A673 (cell line): ENCODE measurements around the gene EHD3. TPM values are rescaled to one million over a fixed set of nuclear protein-coding genes. Genes with fewer than 3 reads are reported as not detected.
A peak's percentile ranks its signal among the peaks of the same experiment; 100 is the strongest.

ENCODE experiments used
- BruUV-seq: library from RNA; stranded (reverse); fragments of 400-500 nt; replicated peaks from 2 replicates; lab custom pipeline; 2021; lab: Mats Ljungman, UMichigan
- CTCF ChIA-PET: fragments of 300-600 bp; sonication (Branson Sonifier 250); formaldehyde crosslinking; loops from one replicate; lab custom pipeline; 2022; ENCODE audit warnings: antibody characterized with exemption; lab: Charles Lee
- POLR2A ChIA-PET: fragments of 300-600 bp; sonication (Branson Sonifier 250); formaldehyde crosslinking; loops from one replicate; lab custom pipeline; 2022; ENCODE audit warnings: antibody characterized with exemption; ENCODE audit not compliant: low non-redundant PET; lab: Charles Lee
- DNase-seq: peaks from one replicate; pipeline ENCODE4 v3.0.0-alpha.2; 2015; ENCODE audit warnings: low spot score
- H3K27ac ChIP-seq: fragments of 200-600 bp; sonication (generic); 2 replicates; pipeline ENCODE4 v1.5.1; 2016; ENCODE audit warnings: mixed run types, low read depth, mild to moderate bottlenecking, mixed read lengths, antibody characterized with exemption, low read length; ENCODE audit not compliant: poor library complexity, severe bottlenecking
- H3K27me3 ChIP-seq: fragments of 200-600 bp; sonication (generic); replicated peaks from 2 replicates; pipeline ENCODE4 v1.6.1; 2017; ENCODE audit warnings: mixed run types, low read depth, mild to moderate bottlenecking, mixed read lengths, antibody characterized with exemption, low read length; ENCODE audit not compliant: insufficient read depth, poor library complexity
- H3K36me3 ChIP-seq: fragments of 200-600 bp; sonication (generic); 2 replicates; pipeline ENCODE4 v1.6.1; 2016; ENCODE audit warnings: mixed run types, mild to moderate bottlenecking, mixed read lengths, antibody characterized with exemption, low read length; ENCODE audit not compliant: insufficient read depth, poor library complexity, severe bottlenecking
- H3K4me1 ChIP-seq: fragments of 200-600 bp; sonication (generic); 2 replicates; pipeline ENCODE4 v1.6.1; 2017; ENCODE audit warnings: mixed run types, mild to moderate bottlenecking, mixed read lengths, antibody characterized with exemption, low read length; ENCODE audit not compliant: insufficient read depth, poor library complexity, severe bottlenecking
- H3K4me3 ChIP-seq: fragments of 200-600 bp; sonication (generic); 2 replicates; pipeline ENCODE4 v1.5.1; 2016; ENCODE audit warnings: low read depth, mixed run types, mild to moderate bottlenecking, mixed read lengths, low read length; ENCODE audit not compliant: poor library complexity, severe bottlenecking
- H3K9me3 ChIP-seq: fragments of 200-600 bp; sonication (generic); 2 replicates; pipeline ENCODE4 v1.6.1; 2016; ENCODE audit warnings: mixed run types, low read depth, mild to moderate bottlenecking, mixed read lengths, antibody characterized with exemption, low read length; ENCODE audit not compliant: poor library complexity, severe bottlenecking
- EZH2 ChIP-seq: fragments of 200-600 bp; sonication (generic); IDR thresholded peaks from 2 replicates; pipeline ENCODE4 v1.6.1; 2017; ENCODE audit warnings: borderline replicate concordance, low read depth, mild to moderate bottlenecking, mixed read lengths, antibody characterized with exemption, low read length; ENCODE audit not compliant: poor library complexity, severe bottlenecking
- intact Hi-C: fragments of 100-400 bp; cut with micrococcal nuclease; formaldehyde crosslinking; loops from one replicate; pipeline ENCODE4 v1.10.0; 2022; ENCODE audit not compliant: unreplicated experiment
- total RNA-seq: library from RNA; stranded (reverse); gene quantifications from 2 replicates; pipeline ENCODE4 v1.2.3, GENCODE V29; 2021
- TF ChIP-seq, protein P1 (sequence below): fragments of 300-800, 200-600 bp; sonication (generic); conservative IDR thresholded peaks from 2 replicates; pipeline ENCODE4 v1.5.1; 2017; ENCODE audit warnings: low read depth, mild to moderate bottlenecking, antibody characterized with exemption, low read length, moderate library complexity, mixed read lengths

EHD3 gene
- total RNA-seq, 1 experiment from 2014 or later = 4.4 TPM

DNA sequence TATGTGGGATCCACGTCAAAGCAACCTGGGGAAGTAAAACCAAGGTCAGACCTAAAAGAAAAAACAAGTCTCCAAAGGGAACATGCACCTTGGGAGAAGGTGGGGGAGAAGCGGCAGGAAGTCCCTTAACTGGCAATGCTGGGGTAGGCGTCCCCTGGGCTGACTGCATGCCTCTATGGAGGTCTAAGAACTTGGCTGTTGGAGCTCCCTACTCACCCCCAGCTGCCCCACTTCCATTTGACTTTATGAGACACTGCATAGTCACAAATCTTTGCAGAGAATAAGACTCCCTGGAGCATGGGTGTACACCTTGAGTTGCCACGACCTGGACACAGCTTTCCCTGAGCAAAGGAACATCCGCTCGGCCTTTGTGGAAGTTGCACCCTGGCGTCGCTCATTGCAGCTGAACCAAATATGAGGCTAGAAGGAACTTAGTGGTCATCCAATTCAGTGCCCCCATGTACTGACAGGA lies 19.5 kb upstream of the EHD3 start:
- intact Hi-C loops = no loop called here
- Histone ChIP-seq H3K9me3 (no peaks in the 10 kb centered on the region), H3K27me3 (no peaks in the 10 kb centered on the region), H3K27ac (no peak overlapping the region), H3K4me1 (peaks cover 15% of the 10 kb centered on the region), H3K36me3 (no peaks in the 10 kb centered on the region), H3K4me3 (no peak overlapping the region)
- no TSS peak for BruUV-seq
- no peak for DNase-seq
- TF ChIP-seq, protein P1, sequence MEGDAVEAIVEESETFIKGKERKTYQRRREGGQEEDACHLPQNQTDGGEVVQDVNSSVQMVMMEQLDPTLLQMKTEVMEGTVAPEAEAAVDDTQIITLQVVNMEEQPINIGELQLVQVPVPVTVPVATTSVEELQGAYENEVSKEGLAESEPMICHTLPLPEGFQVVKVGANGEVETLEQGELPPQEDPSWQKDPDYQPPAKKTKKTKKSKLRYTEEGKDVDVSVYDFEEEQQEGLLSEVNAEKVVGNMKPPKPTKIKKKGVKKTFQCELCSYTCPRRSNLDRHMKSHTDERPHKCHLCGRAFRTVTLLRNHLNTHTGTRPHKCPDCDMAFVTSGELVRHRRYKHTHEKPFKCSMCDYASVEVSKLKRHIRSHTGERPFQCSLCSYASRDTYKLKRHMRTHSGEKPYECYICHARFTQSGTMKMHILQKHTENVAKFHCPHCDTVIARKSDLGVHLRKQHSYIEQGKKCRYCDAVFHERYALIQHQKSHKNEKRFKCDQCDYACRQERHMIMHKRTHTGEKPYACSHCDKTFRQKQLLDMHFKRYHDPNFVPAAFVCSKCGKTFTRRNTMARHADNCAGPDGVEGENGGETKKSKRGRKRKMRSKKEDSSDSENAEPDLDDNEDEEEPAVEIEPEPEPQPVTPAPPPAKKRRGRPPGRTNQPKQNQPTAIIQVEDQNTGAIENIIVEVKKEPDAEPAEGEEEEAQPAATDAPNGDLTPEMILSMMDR = no peak
- no peak for TF ChIP-seq EZH2
- ChIA-PET CTCF (no interaction called here), POLR2A (no interaction called here)

DNA sequence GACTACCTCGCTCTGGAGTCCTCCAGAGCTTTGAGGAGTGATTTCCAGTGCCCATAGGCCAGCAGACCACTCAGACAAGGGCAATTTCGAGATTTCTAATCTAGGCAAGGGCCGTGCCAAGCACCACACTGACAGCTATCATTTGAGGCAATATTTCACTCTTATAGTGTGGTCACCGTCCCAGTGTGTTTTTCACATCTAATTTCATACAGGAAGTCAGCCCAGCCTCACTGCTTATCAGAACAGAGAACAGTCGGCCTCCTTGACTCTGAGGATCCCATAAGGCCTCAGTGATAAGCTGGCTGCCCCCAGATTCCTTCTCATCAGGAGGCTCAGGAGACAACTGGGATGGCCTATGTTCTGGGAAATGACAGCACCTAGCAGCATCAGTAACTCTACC lies 17.2 kb upstream of the EHD3 start:
- intact Hi-C loops = no loop called here
- Histone ChIP-seq H3K36me3 (no peaks in the 10 kb centered on the region), H3K9me3 (no peaks in the 10 kb centered on the region), H3K27me3 (peaks cover 7% of the 10 kb centered on the region), H3K27ac (no peak overlapping the region), H3K4me3 (no peak overlapping the region), H3K4me1 (peaks cover 15% of the 10 kb centered on the region)
- CTCF ChIA-PET = no interaction called here
- POLR2A ChIA-PET = no interaction called here
- no peak for DNase-seq
- TF ChIP-seq, protein P1 = no peak
- no peak for TF ChIP-seq EZH2
- BruUV-seq = no TSS peak

DNA sequence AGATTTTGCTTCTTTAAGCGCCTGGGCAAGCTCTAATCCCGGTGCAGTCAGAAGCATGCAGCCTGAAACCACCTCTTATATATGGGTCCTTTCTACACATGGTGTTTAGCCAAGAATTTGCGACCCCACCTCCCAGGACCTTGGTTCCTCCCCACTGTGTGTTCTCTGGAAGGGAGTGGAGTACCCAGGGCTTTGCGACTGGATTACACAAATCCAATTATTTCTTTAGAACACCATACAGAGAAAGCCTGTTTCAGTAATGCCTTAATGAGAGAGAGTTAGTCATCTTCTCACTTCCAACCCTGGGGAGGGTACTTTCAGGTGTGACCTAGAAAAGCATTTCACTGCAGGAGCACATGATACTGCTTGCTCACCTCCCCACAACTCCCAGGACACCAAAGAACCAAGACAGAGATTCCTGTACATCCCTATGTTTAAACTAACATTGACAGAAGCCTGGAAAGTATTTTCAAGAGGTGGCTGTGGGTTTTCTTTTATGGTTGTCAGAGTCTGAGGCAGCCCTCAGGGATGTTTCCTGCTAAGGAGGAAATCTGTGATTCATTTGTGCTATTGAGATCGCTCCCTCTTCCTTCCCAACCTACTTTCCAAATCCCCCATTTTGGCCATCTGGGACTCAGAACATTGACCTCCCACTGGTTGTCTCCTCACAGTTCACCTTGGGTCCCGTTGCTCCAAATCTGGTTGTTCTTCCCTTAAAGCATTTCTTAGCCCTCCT lies 16.3 kb upstream of the EHD3 start, which contains the start of gene CAPN14:
Gene CAPN14, minus strand, starts transcription at position 51 of the 736 bp plus-strand sequence. CDS start 12,068 bp downstream, outside the sequence.
- intact Hi-C loops = no loop called here
- H3K4me1 ChIP-seq = peaks cover 15% of the 10 kb centered on the region
- no peaks in the 10 kb centered on the region for H3K36me3 ChIP-seq
- CTCF ChIA-PET = interaction anchor here (0.6 kb wide), 1 partner anchor 17 kb away, joined by 4 read pairs; no protein-coding TSS in a partner anchor
- TF ChIP-seq EZH2 = no peak
- TF ChIP-seq, protein P1 = no peak
- H3K27ac ChIP-seq = no peak within 1 kb of the TSS
- H3K9me3 ChIP-seq = no peaks in the 10 kb centered on the region
- peaks cover 16% of the 10 kb centered on the region for H3K27me3 ChIP-seq
- no peak within 1 kb of the TSS for H3K4me3 ChIP-seq
- BruUV-seq = no TSS peak
- peak; percentile 68 for DNase-seq
- POLR2A ChIA-PET = no interaction called here
